NCI-H69 (cell line): ENCODE measurements around the gene SLC22A23.
A peak's percentile ranks its signal among the peaks of the same experiment; 100 is the strongest.
"Not testable (repeated sequence)": the region's sequence is repeated elsewhere in the genome, so short reads cannot be mapped to it uniquely, and the experiment has no call there.

Source experiments
- DNase-seq: peaks from one replicate; lab custom pipeline; 2025; lab: John Stamatoyannopoulos, UW

SLC22A23 gene

DNA sequence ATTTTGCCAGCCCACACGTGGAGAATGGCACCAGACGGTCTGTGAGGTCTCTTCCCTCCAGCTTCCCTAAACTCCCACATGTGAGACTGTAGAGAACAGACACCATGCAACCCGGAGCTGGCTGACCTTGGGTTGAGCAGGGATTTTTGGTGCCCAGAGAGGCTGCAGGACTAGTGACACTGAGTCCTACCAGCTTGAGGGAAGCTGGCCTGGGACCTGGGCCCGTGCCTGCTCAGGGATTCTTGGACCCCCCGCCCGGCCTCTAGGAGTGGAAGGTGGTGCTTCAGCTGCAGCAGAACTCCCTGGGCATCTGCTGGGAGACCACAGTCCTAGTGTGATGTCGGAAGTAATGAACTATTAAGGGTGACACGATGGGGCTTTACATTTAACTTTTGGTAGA lies 194.9 kb downstream of the SLC22A23 start:
- DNase-seq, result no peak

DNA sequence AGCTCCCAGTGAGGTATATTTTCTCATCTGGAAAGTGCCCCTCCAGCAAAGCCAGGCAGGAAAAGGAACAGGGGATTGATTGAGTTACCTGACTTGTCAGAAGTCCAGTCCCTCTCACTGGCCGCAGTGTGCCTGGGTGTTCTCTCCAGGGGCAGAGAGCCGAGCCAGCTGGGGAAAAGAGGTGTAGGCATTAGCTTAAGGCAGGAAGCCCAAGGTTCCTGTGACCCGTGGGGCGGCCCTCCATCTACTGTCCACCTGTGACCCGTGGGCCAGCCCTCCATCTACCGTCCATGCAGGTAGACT lies 195.4 kb downstream of the SLC22A23 start:
- no peak for DNase-seq

DNA sequence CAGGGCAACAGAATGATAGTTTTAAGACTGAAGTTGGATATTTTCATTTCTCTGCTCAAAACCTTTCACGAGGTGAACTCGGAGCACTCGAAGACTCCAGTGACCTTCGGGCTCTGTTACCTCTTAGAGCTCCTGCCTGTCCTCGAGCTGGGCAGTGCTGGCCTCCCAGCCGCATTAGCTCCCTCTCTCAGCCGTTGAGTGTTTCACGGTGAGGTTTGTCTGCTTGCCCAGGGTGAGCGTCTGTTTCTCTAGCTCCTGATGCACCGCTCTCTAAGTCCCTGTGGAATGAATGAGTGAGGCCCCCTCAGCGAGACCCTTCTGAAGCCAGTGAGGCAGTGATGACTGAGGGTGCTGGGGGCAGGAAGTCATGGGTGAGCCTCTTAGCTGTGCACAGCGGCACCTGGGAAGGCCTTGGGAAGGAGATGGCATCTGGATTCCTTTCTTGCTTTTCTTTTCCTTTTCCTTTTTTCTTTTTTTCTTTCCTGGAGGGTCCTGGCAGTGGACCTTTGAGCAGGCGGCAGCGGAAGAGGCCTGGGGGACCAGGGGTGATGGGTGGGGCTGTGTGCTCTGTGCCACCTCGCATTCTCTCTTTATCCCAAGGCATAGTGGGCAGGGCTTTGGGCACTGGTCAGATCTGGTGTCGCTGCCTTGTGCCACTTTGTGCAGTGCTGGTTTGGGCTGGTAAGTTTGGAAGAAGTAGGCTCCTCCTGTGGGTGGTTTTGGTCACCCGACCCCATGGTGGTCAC lies 195.9 kb downstream of the SLC22A23 start:
- DNase-seq, result no peak

GRCh38 chr6:3260296-3260695 lies 196.6 kb downstream of the SLC22A23 start:
- DNase-seq, result no peak

GRCh38 chr6:3259491-3259958 lies 197.3 kb downstream of the SLC22A23 start:
- DNase-seq, result peak; percentile 73

GRCh38 chr6:3258720-3259490 lies 197.9 kb downstream of the SLC22A23 start, which contains the start of gene PSMG4:
Gene PSMG4 (plus strand): TSS chr6:3258947. CDS start chr6:3259023, 76 bp downstream.
- peak; percentile 96 for DNase-seq

- no peak for DNase-seq
These were observed 198.6 kb downstream of the SLC22A23 start for GRCh38 chr6:3258201-3258600.

- DNase-seq, result no peak
These were observed 203.3 kb downstream of the SLC22A23 start for GRCh38 chr6:3253597-3253961.

DNA sequence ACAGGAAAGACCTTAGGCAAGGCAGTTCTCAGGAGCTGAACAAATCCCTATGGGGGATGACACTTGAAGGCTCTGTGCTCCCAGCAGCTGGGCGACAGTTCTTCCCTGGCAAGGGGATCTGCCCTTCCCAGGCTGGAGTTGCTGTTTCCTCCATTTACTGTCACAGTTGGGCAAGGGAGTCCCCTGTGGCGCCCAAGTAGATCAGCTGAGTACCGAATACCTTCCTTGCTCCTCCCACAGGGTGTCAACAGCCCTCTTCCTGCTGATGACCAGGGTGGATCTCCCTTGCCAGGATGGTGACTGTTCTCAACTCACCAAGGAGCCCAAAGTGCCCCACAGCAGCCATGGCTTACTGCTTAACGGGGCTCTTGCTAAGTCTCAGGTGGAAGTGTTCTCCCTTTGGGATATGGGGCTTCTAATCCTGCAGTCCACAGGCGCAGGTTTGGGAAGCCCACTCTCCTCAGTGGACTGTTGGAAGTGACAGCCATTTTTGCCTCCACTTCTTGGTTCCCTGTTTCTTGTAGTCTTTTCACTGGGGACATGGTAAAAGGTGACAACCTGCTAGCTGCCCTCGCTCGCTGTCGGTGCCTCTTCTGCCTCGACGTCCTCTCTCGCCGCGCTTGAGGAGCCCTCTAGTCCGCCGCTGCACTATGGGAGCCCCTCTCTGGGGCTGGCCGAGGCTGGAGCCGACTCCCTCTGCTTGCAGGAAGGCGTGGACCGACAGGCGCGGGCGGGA lies 203.8 kb downstream of the SLC22A23 start:
- no peak for DNase-seq

DNA sequence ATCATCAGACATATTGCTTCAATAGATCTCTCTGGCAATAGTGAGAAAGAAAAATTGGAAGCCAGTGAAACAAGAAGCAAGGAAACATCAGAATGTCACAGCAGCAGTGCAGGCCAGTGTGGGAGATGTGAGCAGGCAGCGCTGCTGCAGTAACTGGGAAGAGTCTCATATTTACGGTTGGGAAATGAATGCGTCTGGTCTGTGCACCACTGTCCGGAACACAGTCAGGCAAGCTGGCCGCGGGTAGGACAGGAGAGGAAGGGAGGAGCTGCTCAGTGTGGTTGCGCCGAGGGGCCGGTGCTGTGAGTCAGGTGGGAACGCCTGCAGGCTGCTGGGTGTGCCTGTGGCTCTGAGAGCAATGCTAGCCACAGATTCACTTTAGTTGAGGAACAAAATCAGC lies 204.5 kb downstream of the SLC22A23 start:
- DNase-seq, result no peak

GRCh38 chr6:3251462-3252314 lies 205.2 kb downstream of the SLC22A23 start:
- DNase-seq, result peak; percentile 89

DNA sequence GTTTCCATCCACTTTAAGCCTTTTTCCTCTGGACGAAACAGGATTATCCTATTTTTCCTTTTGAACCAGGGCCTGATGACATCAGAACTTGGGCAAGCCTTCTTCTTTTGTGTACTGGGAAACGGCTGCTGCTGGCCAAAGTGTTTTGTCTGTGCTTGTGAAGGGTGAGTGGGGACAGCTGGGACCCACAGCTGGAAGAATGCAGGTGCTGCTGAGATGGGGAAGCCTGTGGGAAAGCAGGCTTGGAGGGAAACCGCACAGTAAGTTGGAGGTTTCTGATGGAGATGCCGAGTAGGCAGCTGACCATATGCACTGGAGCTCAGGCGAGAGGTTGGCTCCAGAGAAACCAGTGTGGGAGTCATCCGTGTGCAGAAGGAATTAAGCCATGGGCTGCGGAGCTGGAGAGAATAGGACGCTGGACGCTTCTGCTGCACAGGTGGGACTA lies 206.6 kb downstream of the SLC22A23 start:
- DNase-seq, result no peak

GRCh38 chr6:3249821-3250220 lies 207.0 kb downstream of the SLC22A23 start:
- no peak for DNase-seq

DNA sequence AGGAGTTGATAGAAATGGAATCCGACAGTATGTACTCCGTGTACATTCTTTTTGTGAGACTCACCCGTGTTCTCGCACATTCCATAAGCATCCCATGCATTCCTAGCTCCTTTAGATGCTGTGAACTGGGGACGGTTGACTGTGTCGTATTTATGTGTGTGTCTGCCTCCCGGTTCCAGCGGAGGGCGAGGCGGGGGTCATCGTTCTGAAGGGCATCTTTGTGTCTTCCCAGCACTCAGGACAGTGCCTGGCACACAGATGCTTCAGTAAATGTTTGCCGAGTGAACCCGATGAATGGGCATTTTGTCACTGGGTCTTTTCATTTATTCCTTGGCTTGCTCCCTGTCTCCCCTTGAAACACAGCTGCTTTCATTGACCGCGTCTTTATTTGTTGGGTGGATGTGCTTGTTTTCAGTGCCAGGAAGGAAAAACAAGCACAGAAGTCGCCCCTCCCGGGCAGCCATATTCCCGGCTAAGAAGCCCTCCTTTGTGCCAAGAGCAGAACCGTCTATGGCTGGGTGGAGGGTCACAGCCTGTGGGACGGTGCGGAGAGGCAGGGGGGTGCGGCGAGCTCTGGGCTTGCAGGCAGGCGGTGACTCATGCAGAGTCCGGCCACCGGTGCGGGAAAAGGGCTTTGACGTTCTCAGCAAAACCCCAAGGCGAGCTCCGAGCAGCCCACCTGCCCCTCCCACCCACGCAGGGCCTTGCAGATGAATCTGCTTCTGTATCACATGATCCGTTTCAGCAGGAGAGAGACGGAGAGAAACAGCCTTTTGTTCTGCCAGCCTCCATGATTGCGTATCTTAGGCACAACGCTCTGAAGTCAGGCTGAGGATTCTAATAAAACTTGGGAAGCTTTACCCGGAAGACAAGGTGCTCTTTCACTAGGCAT lies 209.3 kb downstream of the SLC22A23 start:
- DNase-seq, result peak; percentile 87

DNA sequence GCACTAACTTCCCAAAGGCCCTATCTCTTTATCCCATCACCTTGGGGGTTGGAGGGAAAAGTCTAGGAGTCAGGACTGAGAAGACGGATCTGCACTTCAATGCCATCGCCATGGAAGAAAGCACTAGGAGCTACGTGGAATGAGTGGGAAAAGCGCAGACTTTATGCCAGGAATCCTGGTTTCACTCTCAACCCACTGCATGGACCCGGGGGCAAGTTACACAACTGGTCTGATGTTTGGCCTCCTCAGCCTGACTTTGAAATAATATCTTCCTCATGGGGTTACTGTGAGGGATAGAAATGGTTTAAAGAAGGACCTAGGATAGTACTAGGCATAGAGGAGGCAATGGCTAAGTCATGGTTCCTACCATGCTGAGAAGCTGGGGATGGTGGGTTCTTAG lies 211.6 kb downstream of the SLC22A23 start:
- DNase-seq, result no peak

- DNase-seq, result not testable (repeated sequence)
These were observed 212.1 kb downstream of the SLC22A23 start for GRCh38 chr6:3244832-3245161.

DNA sequence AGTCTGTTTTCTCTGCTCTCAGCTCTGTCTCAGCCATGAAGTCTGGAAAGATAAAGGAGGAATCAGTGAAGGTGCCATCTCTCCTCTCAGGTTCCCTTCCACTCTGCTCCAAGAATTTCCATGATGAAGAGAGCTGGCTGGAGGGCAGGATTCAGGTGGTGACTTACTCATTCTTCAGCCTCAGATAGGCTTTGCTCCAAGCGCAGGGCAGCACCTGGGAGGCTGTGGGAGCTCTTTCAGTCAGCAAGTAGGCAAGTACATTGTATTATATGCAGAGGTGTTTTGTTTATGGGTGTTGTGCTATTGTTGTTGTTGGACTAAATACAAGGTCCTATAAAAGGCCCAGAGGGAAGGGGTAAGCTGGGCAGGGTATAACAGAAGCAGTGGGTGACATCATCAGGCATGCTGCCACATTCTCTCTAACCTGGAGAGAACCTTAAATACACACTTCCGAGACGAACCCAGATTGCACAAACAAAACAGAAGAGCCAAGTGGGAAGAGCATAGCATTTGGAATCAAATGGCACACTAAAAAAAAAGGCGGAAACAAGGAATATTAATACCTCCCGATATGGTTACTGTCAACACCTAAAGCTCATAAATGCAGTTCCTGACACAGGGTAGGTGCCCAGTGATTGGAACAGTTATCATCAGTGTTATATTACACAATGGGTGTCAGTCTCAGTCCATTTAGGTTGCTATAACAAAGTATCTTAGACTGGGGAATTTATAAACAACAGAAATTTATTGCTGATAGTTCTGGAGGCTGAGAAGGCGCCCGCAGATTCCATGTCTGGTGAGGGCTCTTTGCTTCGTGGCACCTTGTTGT lies 212.6 kb downstream of the SLC22A23 start:
- no peak for DNase-seq

- no peak for DNase-seq
These were observed 214.1 kb downstream of the SLC22A23 start for GRCh38 chr6:3242768-3243167.

DNA sequence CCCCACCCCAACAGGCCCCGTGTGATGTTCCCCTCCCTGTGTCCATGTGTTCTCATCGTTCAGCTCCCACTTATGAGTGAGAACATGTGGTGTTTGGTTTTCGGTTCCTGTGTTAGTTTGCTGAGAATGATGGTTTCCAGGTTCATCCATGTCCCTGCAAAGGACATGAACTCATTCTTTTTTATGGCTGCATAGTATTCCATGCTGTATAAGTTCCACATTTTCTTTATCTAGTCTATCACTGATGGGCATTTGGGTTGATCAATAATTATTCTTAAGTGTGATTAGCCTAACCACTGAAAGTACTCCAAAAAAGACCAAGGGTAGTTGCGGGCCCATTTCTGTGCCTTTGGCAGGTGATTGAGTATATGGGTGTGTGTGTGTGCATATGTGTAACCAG lies 215.1 kb downstream of the SLC22A23 start:
- not testable (repeated sequence) for DNase-seq

GRCh38 chr6:3240595-3240994 lies 216.3 kb downstream of the SLC22A23 start:
- no peak for DNase-seq
